Body of pancreas (tissue), 4 donors: Measurements from ENCODE around the gene RAD51D. TPM values are rescaled to one million over a fixed set of nuclear protein-coding genes. Genes with fewer than 3 reads are reported as not detected.
A peak's percentile ranks its signal among the peaks of the same experiment; 100 is the strongest.

Experiments used
- ATAC-seq: fragments of 150-250 bp; one replicate; pipeline ENCODE4 v1.9.1; 2016
- DNase-seq, 4 donors: peaks; one replicate each; pipeline ENCODE4 v3.0.0-alpha.2; 2019
- H3K27ac ChIP-seq, 4 donors: fragments of 200-600 bp; sonication (generic); 1 replicate in 3 of 4; 2 replicates in 1 of 4; pipeline versions ENCODE4 v1.5.1 to v1.6.1; 2016 to 2019; ENCODE audit warnings: mild to moderate bottlenecking in 1 of 4, mixed read lengths in 1 of 4, moderate library complexity in 1 of 4
- H3K27me3 ChIP-seq, 2 donors: fragments of 200-600 bp; sonication (generic); one replicate each; pipeline ENCODE4 v1.6.0; 2016; ENCODE audit warnings: mild to moderate bottlenecking in 1 of 2
- H3K36me3 ChIP-seq, 2 donors: fragments of 200-600 bp; sonication (generic); replicated peaks in 1 of 2; 2 replicates each; pipeline ENCODE4 v1.5.1; 2016; ENCODE audit warnings: low read depth in 2 of 2; ENCODE audit not compliant: insufficient read depth in 1 of 2
- H3K4me1 ChIP-seq: fragments of 200-600 bp; sonication (generic); one replicate; pipeline ENCODE4 v1.6.0; 2016
- H3K4me3 ChIP-seq, 2 donors: fragments of 200-600 bp; sonication (generic); 1 replicate in 1 of 2; 2 replicates in 1 of 2; pipeline ENCODE4 v1.5.1; 2016 to 2019
- H3K9me3 ChIP-seq, 3 donors: fragments of 200-600 bp; sonication (generic); 1 replicate in 2 of 3; 2 replicates in 1 of 3; pipeline ENCODE4 v1.5.1; 2016
- POLR2A ChIP-seq, 3 donors: fragments of 450-650 bp; IDR thresholded peaks; one replicate each; pipeline ENCODE4 v1.6.1; 2016; ENCODE audit warnings: antibody characterized with exemption in 3 of 3, mild to moderate bottlenecking in 2 of 3
- WGBS, 2 donors: methylation state at CpG; one replicate each; pipeline ENCODE4 v1.1.5; 2017; 5-methylcytosine and 5-hydroxymethylcytosine counted together
- intact Hi-C: fragments of 100-400 bp; cut with DNase I; formaldehyde crosslinking; loops from one replicate; pipeline ENCODE4 v1.15.1; 2023
- total RNA-seq, 2 donors: library from RNA; depleted of rRNA; stranded (reverse); fragments of >200 nt; gene quantifications; one replicate each; pipeline ENCODE4 v1.1.0, GENCODE V29; 2016
- TF ChIP-seq, protein P1 (sequence below), 7 experiments: fragments of 450-650 bp in 4 of 7; fragments of 200-600 bp in 3 of 7; sonication (generic) in 3 of 7; IDR thresholded peaks; one replicate each; pipeline ENCODE4 v1.5.1; 2016 to 2019; ENCODE audit warnings: antibody characterized with exemption in 7 of 7

Gene RAD51D
- 10 to 100 TPM in 1 of 2 donors, 1 to 10 TPM in 1; 3.4 to 16.2 TPM for total RNA-seq

DNA sequence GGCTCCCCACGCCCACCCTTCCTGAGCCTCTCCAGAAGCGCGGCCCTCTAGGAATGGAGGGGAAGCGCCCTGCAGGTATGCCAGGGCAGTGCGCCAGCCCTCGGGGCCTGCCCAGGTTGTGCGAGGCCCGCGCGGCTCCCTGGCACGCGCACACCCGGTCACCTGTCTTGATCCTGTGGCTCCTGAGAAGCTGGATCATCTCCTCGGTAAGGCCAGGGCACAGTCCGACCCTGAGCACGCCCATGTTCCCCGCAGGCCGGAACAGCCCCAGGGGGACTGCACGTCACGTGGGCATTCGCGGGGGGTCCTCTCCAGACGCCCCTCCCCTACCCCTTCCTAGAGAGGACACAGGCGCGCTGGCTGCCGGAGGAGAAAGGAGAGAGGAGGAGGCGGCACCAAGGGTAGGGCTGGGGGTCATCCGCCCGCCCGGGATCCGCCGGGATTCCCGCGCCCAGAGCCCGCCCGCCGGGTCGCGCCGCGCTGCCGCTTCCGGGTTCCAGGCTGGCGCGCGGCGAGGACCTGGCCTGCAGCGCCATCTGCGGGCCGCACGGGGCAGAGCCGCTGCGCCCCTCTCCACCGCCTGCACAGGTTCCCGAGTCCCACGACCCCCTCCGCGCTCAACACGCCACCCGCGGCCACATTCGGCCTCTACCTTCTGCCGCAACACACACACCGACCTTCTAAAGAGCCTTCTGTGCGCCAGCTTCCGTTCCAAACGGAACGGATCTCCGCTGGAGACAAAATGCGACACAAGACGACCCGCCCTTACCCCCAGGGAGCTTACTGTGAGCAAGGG is at the start of gene RAD51D:
TSS of gene RAD51D (minus strand) at position 491 of the 796 bp plus-strand sequence. CDS start at position 244, 247 bp downstream.
- DNase-seq = peak; percentile 73 to 83 (median 78)
- H3K9me3 ChIP-seq = no peaks in the 10 kb centered on the region
- H3K36me3 ChIP-seq = no peaks in the 10 kb centered on the region
- H3K4me3 ChIP-seq = peak within 1 kb of the TSS; percentile 60 to 65
- peak within 1 kb of the TSS; percentile 8 to 78 (median 69) for H3K27ac ChIP-seq
- no peaks in the 10 kb centered on the region for H3K27me3 ChIP-seq
- 0 to 1% methylated on average over 12 to 71 of the region's 72 CpGs for WGBS, 2 donors
- peak; percentile 96 for ATAC-seq
- intact Hi-C loops = loop anchor here (5.0 to 10.0 kb wide), 2 partner anchors 575 to 697 kb away; no protein-coding TSS in a partner anchor
- TF ChIP-seq, protein P1, sequence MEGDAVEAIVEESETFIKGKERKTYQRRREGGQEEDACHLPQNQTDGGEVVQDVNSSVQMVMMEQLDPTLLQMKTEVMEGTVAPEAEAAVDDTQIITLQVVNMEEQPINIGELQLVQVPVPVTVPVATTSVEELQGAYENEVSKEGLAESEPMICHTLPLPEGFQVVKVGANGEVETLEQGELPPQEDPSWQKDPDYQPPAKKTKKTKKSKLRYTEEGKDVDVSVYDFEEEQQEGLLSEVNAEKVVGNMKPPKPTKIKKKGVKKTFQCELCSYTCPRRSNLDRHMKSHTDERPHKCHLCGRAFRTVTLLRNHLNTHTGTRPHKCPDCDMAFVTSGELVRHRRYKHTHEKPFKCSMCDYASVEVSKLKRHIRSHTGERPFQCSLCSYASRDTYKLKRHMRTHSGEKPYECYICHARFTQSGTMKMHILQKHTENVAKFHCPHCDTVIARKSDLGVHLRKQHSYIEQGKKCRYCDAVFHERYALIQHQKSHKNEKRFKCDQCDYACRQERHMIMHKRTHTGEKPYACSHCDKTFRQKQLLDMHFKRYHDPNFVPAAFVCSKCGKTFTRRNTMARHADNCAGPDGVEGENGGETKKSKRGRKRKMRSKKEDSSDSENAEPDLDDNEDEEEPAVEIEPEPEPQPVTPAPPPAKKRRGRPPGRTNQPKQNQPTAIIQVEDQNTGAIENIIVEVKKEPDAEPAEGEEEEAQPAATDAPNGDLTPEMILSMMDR (IDR thresholded peaks at IDR 0.05) = peak; percentile 67 to 99 (median 93)
- TF ChIP-seq POLR2A (IDR thresholded peaks at IDR 0.05) = peak in 2 of 3 donors; percentile 56 to 61
- peaks cover 17% of the 10 kb centered on the region for H3K4me1 ChIP-seq

DNA sequence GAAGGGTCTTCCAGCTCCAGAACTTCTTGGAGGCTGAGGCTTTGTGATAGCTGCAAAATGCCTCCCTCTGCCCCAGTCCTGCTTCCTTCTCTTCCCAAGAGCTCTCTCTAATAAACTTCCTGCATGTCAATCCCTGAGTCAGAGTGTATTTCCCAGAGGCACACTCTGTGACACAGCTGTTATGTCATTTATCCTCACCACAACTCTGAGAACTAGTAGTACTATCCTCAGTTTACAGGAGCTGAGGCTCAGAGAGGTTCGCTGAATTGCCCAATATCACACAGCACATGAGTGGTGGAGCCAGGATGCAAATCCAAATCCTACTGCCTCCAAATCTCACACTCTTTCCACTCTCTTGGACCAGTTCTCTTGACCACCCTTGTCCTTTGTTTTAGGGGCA is 48.0 kb upstream of the RAD51D start:
- Histone ChIP-seq H3K4me3 (no peak overlapping the region), H3K36me3 (no peaks in the 10 kb centered on the region), H3K4me1 (peaks cover 3% of the 10 kb centered on the region), H3K27ac (no peak overlapping the region), H3K27me3 (no peaks in the 10 kb centered on the region), H3K9me3 (no peaks in the 10 kb centered on the region)
- DNase-seq = no peak
- intact Hi-C loops = loop anchor here (10.0 kb wide), 2 partner anchors 147 to 367 kb away; partner anchors contain the start of gene SLFN12L
- TF ChIP-seq, protein P1 (IDR thresholded peaks at IDR 0.05) = no peak
- no peak for TF ChIP-seq POLR2A (IDR thresholded peaks at IDR 0.05)
- ATAC-seq = no peak
- 50 to 56% methylated on average over 1 of the region's 1 CpG for WGBS, 2 donors

DNA sequence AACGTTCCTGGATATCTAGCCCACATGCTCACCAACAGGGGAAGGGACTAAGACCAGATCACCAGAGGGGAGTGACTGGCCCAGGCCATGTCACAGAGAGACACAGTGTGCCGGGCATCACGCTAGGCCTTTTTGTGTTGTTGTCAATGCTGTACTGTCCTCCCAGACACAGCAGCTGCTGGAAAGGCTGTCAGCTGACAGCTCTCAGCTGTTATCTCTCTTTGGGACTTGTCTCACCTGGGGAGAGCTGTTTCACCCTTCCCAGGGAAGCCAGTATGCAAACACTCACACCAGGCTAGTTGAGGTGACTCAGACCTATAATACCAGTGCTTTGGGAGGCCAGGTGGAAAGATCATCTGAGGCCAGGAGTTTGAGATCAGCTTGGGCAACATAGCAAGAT is 47.4 kb upstream of the RAD51D start:
- WGBS, 2 donors = 28 to 50% methylated on average over 1 to 3 of the region's 3 CpGs
- no peak for DNase-seq
- intact Hi-C loops = loop anchor here (10.0 kb wide), 2 partner anchors 148 to 368 kb away; partner anchors contain the start of gene SLFN12L
- Histone ChIP-seq H3K9me3 (no peaks in the 10 kb centered on the region), H3K4me3 (no peak overlapping the region), H3K36me3 (no peaks in the 10 kb centered on the region), H3K4me1 (peaks cover 3% of the 10 kb centered on the region), H3K27ac (no peak overlapping the region), H3K27me3 (no peaks in the 10 kb centered on the region)
- no peak for ATAC-seq
- TF ChIP-seq, protein P1 (IDR thresholded peaks at IDR 0.05) = no peak
- TF ChIP-seq POLR2A (IDR thresholded peaks at IDR 0.05) = no peak

DNA sequence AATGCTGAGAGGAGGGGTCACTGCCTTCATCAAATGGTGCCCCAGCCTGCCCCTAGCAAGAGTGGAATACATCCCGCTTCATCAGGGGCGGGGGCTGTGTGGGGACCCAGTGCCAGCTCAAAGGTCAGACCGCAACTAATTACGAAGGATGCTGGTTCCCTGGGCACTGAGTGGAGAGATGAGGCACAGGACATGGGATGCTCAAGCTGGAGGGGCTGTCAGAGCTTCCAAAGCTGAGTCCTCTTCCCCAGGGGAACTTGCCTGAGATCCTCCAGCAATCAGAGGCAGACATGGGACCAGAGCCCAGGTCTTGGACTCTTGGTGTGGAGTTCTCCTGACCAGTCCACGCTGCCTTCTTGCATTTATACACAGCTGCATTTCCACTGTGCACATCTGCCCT is 46.9 kb upstream of the RAD51D start:
- Histone ChIP-seq H3K36me3 (no peaks in the 10 kb centered on the region), H3K9me3 (no peaks in the 10 kb centered on the region), H3K4me3 (no peak overlapping the region), H3K27ac (no peak overlapping the region), H3K4me1 (peaks cover under 1% of the 10 kb centered on the region), H3K27me3 (no peaks in the 10 kb centered on the region)
- no peak for TF ChIP-seq POLR2A (IDR thresholded peaks at IDR 0.05)
- TF ChIP-seq, protein P1 (IDR thresholded peaks at IDR 0.05) = no peak
- 52 to 100% methylated on average over 1 to 5 of the region's 5 CpGs for WGBS, 2 donors
- DNase-seq = no peak
- ATAC-seq = no peak
- intact Hi-C loops = loop anchor here (10.0 kb wide), 2 partner anchors 148 to 368 kb away; partner anchors contain the start of gene SLFN12L
